NCI-H345 treated with DMSO at 0.1 percent for 48 hours (cell line): ENCODE data around the gene PCK1.

Source experiments
- DNase-seq: peaks from one replicate; lab custom pipeline; 2025; ENCODE audit not compliant: unreplicated experiment; lab: John Stamatoyannopoulos, UW

The PCK1 gene

GRCh38 chr20:57576002-57576401 is 15.1 kb downstream of the PCK1 start:
- no peak for DNase-seq

- DNase-seq: no peak
These were observed 16.0 kb downstream of the PCK1 start for GRCh38 chr20:57576617-57577550.

- no peak for DNase-seq
These were observed 17.0 kb downstream of the PCK1 start for GRCh38 chr20:57577679-57578475.

- DNase-seq: no peak
These were observed 17.7 kb downstream of the PCK1 start for GRCh38 chr20:57578476-57579165.

GRCh38 chr20:57579331-57579897 is 18.5 kb downstream of the PCK1 start:
- DNase-seq: no peak

- DNase-seq: no peak
These were observed 19.1 kb downstream of the PCK1 start for GRCh38 chr20:57579898-57580447.

GRCh38 chr20:57580478-57581201 is 19.7 kb downstream of the PCK1 start:
- no peak for DNase-seq

- DNase-seq: no peak
These were observed 20.5 kb downstream of the PCK1 start for GRCh38 chr20:57581202-57582028.

GRCh38 chr20:57582029-57582378 is 21.1 kb downstream of the PCK1 start:
- no peak for DNase-seq

- DNase-seq: no peak
These were observed 21.8 kb downstream of the PCK1 start for GRCh38 chr20:57582432-57583288.

GRCh38 chr20:57583289-57584257 is 22.7 kb downstream of the PCK1 start:
- DNase-seq: no peak

GRCh38 chr20:57584768-57585461 is 24.0 kb downstream of the PCK1 start:
- no peak for DNase-seq

GRCh38 chr20:57585466-57586213 is 24.7 kb downstream of the PCK1 start:
- DNase-seq: no peak

GRCh38 chr20:57586370-57586793 is 25.5 kb downstream of the PCK1 start:
- DNase-seq: no peak

GRCh38 chr20:57586943-57587277 is 26.0 kb downstream of the PCK1 start:
- DNase-seq: no peak
